Spleen (tissue), 11 donors: Measurements from ENCODE around the gene TBX20. TPM values are rescaled to one million over a fixed set of nuclear protein-coding genes. Genes with fewer than 3 reads are reported as not detected.

Source experiments
- DNase-seq: peaks from one replicate; pipeline ENCODE4 v3.0.0-alpha.2; 2020
- H3K27ac ChIP-seq, 8 donors: fragments of 200-600 bp; sonication (generic) in 7 of 8; 1 replicate in 4 of 8; 2 replicates in 4 of 8; pipeline versions ENCODE4 v1.5.0 to v1.8.0; 2016 to 2021; ENCODE audit warnings: inconsistent platforms in 4 of 8, mild to moderate bottlenecking in 4 of 8, moderate library complexity in 1 of 8
- H3K27me3 ChIP-seq, 7 donors: fragments of 200-600 bp; sonication (generic) in 6 of 7; replicated peaks in 1 of 7; 1 replicate in 4 of 7; 2 replicates in 3 of 7; pipeline versions ENCODE4 v1.5.0 to v1.8.0; 2016 to 2021; ENCODE audit warnings: inconsistent platforms in 3 of 7, mild to moderate bottlenecking in 1 of 7
- H3K36me3 ChIP-seq, 6 donors: fragments of 200-600 bp; sonication (generic) in 5 of 6; 1 replicate in 4 of 6; 2 replicates in 2 of 6; pipeline versions ENCODE4 v1.5.0 to v1.8.0; 2016 to 2021; ENCODE audit warnings: inconsistent platforms in 2 of 6
- H3K4me1 ChIP-seq, 6 donors: fragments of 200-600 bp; sonication (generic) in 5 of 6; 1 replicate in 3 of 6; 2 replicates in 3 of 6; pipeline versions ENCODE4 v1.5.0 to v1.8.0; 2016 to 2021; ENCODE audit warnings: inconsistent platforms in 3 of 6
- H3K4me3 ChIP-seq, 8 donors: fragments of 200-600 bp; sonication (generic) in 7 of 8; 1 replicate in 4 of 8; 2 replicates in 4 of 8; pipeline versions ENCODE4 v1.5.0 to v1.8.0; 2016 to 2021; ENCODE audit warnings: inconsistent platforms in 4 of 8, mild to moderate bottlenecking in 4 of 8, moderate library complexity in 2 of 8
- H3K9me3 ChIP-seq, 8 donors: fragments of 200-600 bp; sonication (generic) in 7 of 8; 1 replicate in 4 of 8; 2 replicates in 4 of 8; pipeline versions ENCODE4 v1.5.0 to v1.8.0; 2016 to 2021; ENCODE audit warnings: inconsistent platforms in 4 of 8
- POLR2A ChIP-seq, 3 donors: fragments of 450-650 bp; IDR thresholded peaks; one replicate each; pipeline ENCODE4 v1.5.1; 2017; ENCODE audit warnings: antibody characterized with exemption in 3 of 3, mild to moderate bottlenecking in 1 of 3
- POLR2AphosphoS5 ChIP-seq, 3 donors: sonication (generic); formaldehyde crosslinking; IDR thresholded peaks; one replicate each; pipeline ENCODE4 v1.5.1; 2017; ENCODE audit warnings: antibody characterized with exemption in 3 of 3
- WGBS, 5 donors: extraction: QIAGEN DNeasy Blood & Tissue Kit in 3 of 5; methylation state at CpG; one replicate each; pipeline versions ENCODE4 v1.1.5 to v1.1.7; 2013 to 2018; 5-methylcytosine and 5-hydroxymethylcytosine counted together
- intact Hi-C: fragments of 100-400 bp; cut with DNase I; formaldehyde crosslinking; loops from one replicate; pipeline ENCODE4 v1.15.0; 2023; ENCODE audit warnings: low total_unique reads
- polyA plus RNA-seq, 3 donors: library from polyadenylated mRNA; stranded (reverse); fragments of 200-250 nt; gene quantifications; one replicate each; pipeline ENCODE4 v1.2.1, GENCODE V29; 2013
- total RNA-seq, 7 donors: library from RNA; depleted of rRNA in 3 of 7; stranded (reverse); fragments of >200 nt in 3 of 7; fragmentation: NEBNext Ultra II Directional in 4 of 7; extraction: Animal tissue kit (Norgen Biotek cat#: 25700) in 4 of 7; gene quantifications; one replicate each; pipeline versions ENCODE4 v1.1.0 to v1.2.1, GENCODE V29; 2016 to 2021
- TF ChIP-seq, protein P1 (sequence below), 11 experiments: fragments of 200-600 bp in 7 of 11; fragments of 450-650 bp in 4 of 11; sonication (generic) in 4 of 11; IDR thresholded peaks in 8 of 11; conservative IDR thresholded peaks in 3 of 11; 1 replicate in 7 of 11; 2 replicates in 4 of 11; pipeline versions ENCODE4 v1.4.0 to v1.8.0; 2016 to 2021; ENCODE audit warnings: antibody characterized with exemption in 11 of 11, inconsistent platforms in 4 of 11, mild to moderate bottlenecking in 1 of 11
- donor health status: healthy with polysubstance abuse.
- donor health status: DM: no; HTN: no; CAD: no; lungs with moderate emphysema.
- donor health status: DM: no; HTN: no; CAD: no.
- donor health status: Bipolar disorder and iron deficiency.
- donor health status: healthy.
- donor health status: DM: no; HTN: no; CAD: no.
- donor health status: DM: yes; HTN: yes; CAD: no.

TBX20 gene
- total and polyA plus RNA-seq, 10 donors: not detected

DNA sequence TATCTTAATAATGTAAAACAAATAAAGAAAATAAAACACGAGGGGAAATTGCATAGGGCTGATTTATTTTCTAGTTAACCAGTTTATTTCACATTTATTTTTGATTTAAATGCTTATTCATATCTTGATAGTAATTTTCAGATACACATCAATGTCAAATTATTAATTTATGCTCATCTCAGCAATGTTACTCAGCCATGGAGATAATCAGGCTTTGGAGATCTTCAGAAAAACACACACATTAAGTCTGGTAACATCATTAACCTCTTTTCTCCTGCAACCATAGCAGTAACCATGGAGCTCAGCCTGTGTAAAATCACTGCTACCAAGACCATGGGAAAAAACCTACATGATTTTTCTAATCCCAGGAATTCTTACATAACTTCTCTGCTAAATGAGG, 31.9 kb upstream of the TBX20 start:
- 0 to 43% (median 27%) methylated on average over 1 of the region's 1 CpG for WGBS, 5 donors
- no peaks in the 10 kb centered on the region for H3K36me3 ChIP-seq
- no peak overlapping the region for H3K27ac ChIP-seq
- no peaks in the 10 kb centered on the region for H3K4me1 ChIP-seq
- peaks cover 0 to 50% (median 0%) of the 10 kb centered on the region in 7 donors for H3K27me3 ChIP-seq
- intact Hi-C loops: no loop called here
- no peak for DNase-seq
- peaks cover 0 to 12% (median 2%) of the 10 kb centered on the region in 8 donors for H3K9me3 ChIP-seq
- no peak overlapping the region for H3K4me3 ChIP-seq
- TF ChIP-seq POLR2AphosphoS5 (IDR thresholded peaks at IDR 0.05): no peak
- TF ChIP-seq, protein P1, sequence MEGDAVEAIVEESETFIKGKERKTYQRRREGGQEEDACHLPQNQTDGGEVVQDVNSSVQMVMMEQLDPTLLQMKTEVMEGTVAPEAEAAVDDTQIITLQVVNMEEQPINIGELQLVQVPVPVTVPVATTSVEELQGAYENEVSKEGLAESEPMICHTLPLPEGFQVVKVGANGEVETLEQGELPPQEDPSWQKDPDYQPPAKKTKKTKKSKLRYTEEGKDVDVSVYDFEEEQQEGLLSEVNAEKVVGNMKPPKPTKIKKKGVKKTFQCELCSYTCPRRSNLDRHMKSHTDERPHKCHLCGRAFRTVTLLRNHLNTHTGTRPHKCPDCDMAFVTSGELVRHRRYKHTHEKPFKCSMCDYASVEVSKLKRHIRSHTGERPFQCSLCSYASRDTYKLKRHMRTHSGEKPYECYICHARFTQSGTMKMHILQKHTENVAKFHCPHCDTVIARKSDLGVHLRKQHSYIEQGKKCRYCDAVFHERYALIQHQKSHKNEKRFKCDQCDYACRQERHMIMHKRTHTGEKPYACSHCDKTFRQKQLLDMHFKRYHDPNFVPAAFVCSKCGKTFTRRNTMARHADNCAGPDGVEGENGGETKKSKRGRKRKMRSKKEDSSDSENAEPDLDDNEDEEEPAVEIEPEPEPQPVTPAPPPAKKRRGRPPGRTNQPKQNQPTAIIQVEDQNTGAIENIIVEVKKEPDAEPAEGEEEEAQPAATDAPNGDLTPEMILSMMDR (IDR thresholded peaks at IDR 0.05 in 8 of 11, conservative IDR thresholded peaks at IDR 0.05 in 3 of 11): no peak
- no peak for TF ChIP-seq POLR2A (IDR thresholded peaks at IDR 0.05)

DNA sequence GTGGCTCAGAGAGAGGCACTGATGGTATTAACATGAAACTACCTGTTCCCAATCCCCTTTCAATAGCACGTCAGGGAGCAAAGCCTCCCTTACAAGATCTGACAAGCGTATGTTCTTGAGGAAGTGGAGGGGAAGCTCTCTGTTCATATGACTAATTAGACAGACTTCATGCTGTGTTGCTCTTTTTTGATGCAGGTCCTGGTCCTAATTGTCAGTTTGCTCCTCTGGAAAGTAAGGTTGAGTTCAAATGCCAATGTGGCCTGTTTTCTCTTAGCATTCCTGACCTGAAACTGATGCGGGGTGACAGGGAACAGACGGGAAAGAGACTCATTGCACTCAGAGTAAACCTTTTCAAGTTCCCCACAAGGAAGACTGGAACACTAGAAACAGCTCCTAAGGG, 27.0 kb upstream of the TBX20 start:
- Histone ChIP-seq H3K4me3 (no peak overlapping the region), H3K4me1 (no peaks in the 10 kb centered on the region), H3K9me3 (no peaks in the 10 kb centered on the region), H3K27ac (no peak overlapping the region), H3K36me3 (no peaks in the 10 kb centered on the region), H3K27me3 (peaks cover 0 to 55% (median 0%) of the 10 kb centered on the region in 7 donors)
- 52 to 70% (median 55%) methylated on average over 4 of the region's 4 CpGs for WGBS, 5 donors
- no peak for DNase-seq
- TF ChIP-seq POLR2A (IDR thresholded peaks at IDR 0.05): no peak
- TF ChIP-seq, protein P1 (IDR thresholded peaks at IDR 0.05 in 8 of 11, conservative IDR thresholded peaks at IDR 0.05 in 3 of 11): no peak
- intact Hi-C loops: no loop called here

DNA sequence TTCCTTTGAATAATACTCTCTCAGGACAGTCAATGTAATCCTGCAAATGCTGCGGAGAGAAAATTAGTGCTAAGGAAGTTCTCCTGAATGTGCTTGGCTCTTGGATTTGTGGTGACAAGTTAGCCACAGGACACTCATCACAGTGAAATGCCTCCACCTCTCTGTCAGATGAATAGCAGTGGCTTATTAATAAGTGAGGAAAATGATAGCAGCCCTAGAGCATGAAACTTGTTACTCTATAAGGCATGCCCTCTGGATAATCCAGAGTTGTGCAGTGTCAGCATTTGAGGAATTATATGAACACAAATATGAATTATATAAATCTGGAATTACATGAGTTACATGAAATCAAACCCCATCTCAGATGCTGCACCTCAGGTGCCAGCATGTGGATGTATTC, 23.5 kb upstream of the TBX20 start:
- Histone ChIP-seq H3K27ac (no peak overlapping the region), H3K4me3 (no peak overlapping the region), H3K27me3 (peaks cover 0 to 46% (median 0%) of the 10 kb centered on the region in 7 donors), H3K4me1 (no peaks in the 10 kb centered on the region), H3K36me3 (no peaks in the 10 kb centered on the region), H3K9me3 (no peaks in the 10 kb centered on the region)
- 89 to 100% (median 97%) methylated on average over 1 of the region's 1 CpG for WGBS, 5 donors
- TF ChIP-seq, protein P1 (IDR thresholded peaks at IDR 0.05 in 8 of 11, conservative IDR thresholded peaks at IDR 0.05 in 3 of 11): no peak
- no peak for TF ChIP-seq POLR2A (IDR thresholded peaks at IDR 0.05)
- TF ChIP-seq POLR2AphosphoS5 (IDR thresholded peaks at IDR 0.05): no peak
- intact Hi-C loops: no loop called here
- no peak for DNase-seq

DNA sequence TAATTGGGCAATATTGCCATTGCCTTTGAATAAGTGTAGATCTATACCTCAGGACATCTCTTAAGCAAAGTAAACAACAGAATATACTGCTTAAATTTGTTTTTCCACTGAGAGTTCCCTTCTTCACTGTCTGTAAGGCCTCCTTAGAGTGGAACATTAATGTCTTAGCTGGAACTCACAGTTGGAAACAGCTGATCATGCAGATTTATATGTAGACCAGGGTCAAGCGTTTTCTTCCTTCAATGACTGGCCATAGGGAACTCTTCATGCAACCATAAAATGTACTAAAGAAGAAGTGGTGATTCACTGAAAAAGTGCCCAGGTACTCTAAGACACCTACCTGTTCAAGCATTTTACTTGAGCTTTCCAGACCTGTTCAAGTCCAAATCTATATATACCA, 18.3 kb upstream of the TBX20 start:
- DNase-seq: no peak
- no peak overlapping the region for H3K4me3 ChIP-seq
- WGBS, 5 donors: 74 to 93% (median 84%) methylated on average over 1 of the region's 1 CpG
- H3K4me1 ChIP-seq: no peaks in the 10 kb centered on the region
- intact Hi-C loops: no loop called here
- H3K27me3 ChIP-seq: peaks cover 0 to 34% (median 0%) of the 10 kb centered on the region in 7 donors
- no peak for TF ChIP-seq POLR2AphosphoS5 (IDR thresholded peaks at IDR 0.05)
- TF ChIP-seq POLR2A (IDR thresholded peaks at IDR 0.05): no peak
- TF ChIP-seq, protein P1 (IDR thresholded peaks at IDR 0.05 in 8 of 11, conservative IDR thresholded peaks at IDR 0.05 in 3 of 11): no peak
- H3K9me3 ChIP-seq: no peaks in the 10 kb centered on the region
- H3K27ac ChIP-seq: no peak overlapping the region
- H3K36me3 ChIP-seq: no peaks in the 10 kb centered on the region
